ENCODE results near the gene RNASE4.

DNA sequence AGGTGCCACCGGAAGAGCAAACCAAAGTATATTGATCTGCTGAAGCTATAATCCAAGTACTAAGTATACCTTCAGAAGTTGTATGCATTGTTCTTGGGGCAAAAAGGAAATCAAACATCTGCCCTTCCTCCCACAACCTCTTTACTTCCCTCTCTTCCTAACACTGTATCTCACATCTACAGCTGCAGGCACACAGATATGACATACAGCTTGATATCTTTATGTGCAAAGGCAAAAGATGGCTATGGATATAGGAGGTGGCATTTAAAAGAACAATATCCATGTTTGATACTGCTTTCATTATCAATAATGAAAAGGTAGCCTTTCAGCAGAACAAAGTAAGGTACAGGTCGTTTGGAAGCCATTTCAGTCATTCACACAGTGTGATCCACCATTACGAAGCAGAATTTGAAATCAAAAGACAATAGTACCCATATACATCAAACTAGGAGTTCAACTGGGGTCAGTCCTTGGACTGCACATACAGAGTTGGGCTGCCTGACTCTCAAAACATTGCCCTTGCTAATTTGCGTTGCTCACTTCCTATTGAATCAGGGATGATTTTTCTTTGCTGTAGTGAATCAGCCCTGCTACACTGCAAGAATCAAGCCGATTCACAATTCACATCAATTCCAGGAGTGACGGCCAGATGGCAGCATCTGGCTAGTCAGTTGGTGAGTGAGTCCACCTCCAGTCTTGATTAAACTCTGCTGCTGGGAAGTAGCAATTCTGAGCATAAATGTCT lies 13.1 kb downstream of the RNASE4 start:
- TF ChIP-seq POLR2AphosphoS5 (IDR thresholded peaks at IDR 0.05) (peak; percentile 30), POLR2A (IDR thresholded peaks at IDR 0.05) (no peak)
- TF ChIP-seq, protein P1, sequence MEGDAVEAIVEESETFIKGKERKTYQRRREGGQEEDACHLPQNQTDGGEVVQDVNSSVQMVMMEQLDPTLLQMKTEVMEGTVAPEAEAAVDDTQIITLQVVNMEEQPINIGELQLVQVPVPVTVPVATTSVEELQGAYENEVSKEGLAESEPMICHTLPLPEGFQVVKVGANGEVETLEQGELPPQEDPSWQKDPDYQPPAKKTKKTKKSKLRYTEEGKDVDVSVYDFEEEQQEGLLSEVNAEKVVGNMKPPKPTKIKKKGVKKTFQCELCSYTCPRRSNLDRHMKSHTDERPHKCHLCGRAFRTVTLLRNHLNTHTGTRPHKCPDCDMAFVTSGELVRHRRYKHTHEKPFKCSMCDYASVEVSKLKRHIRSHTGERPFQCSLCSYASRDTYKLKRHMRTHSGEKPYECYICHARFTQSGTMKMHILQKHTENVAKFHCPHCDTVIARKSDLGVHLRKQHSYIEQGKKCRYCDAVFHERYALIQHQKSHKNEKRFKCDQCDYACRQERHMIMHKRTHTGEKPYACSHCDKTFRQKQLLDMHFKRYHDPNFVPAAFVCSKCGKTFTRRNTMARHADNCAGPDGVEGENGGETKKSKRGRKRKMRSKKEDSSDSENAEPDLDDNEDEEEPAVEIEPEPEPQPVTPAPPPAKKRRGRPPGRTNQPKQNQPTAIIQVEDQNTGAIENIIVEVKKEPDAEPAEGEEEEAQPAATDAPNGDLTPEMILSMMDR (IDR thresholded peaks at IDR 0.05) = peak; percentile 42 to 84 (median 62)

Data from prostate gland (tissue), 2 donors.